Suprapubic skin (tissue), 3 donors: ENCODE data around the gene TNXB.

ENCODE experiments used
- POLR2AphosphoS5 ChIP-seq, 3 donors: sonication (generic); formaldehyde crosslinking; IDR thresholded peaks; one replicate each; pipeline ENCODE4 v1.6.1; 2017; ENCODE audit warnings: antibody characterized with exemption in 3 of 3
- TF ChIP-seq, protein P1 (sequence below), 2 donors: fragments of 200-600 bp in 1 of 2; fragments of 450-650 bp in 1 of 2; sonication (generic) in 1 of 2; IDR thresholded peaks; one replicate each; pipeline ENCODE4 v1.5.1; 2016 to 2019; ENCODE audit warnings: antibody characterized with exemption in 2 of 2, mild to moderate bottlenecking in 1 of 2, moderate library complexity in 1 of 2

DNA sequence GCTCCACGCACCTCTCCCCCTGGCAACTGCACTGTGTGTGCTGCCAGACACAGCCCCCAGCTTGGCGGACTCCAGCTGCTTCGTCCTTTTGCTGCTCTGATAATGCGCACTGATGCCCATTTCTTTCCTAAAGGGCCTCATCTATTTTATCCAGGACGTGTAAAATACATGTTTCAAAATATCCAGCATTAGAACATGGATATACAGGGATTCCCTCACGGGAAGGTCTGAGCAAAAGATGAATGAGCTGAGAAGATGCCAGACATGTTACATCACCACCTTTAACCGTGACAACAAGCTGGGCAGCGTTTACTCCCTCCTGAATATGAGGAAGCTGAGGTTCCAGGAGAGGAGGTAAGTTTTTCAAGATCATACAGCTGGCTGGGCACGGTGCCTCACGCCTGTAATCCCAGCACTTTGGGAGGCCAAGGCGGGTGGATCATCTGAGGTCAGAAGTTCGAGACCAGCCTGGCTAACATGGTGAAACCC is 32.8 kb downstream of the TNXB start:
- TF ChIP-seq, protein P1, sequence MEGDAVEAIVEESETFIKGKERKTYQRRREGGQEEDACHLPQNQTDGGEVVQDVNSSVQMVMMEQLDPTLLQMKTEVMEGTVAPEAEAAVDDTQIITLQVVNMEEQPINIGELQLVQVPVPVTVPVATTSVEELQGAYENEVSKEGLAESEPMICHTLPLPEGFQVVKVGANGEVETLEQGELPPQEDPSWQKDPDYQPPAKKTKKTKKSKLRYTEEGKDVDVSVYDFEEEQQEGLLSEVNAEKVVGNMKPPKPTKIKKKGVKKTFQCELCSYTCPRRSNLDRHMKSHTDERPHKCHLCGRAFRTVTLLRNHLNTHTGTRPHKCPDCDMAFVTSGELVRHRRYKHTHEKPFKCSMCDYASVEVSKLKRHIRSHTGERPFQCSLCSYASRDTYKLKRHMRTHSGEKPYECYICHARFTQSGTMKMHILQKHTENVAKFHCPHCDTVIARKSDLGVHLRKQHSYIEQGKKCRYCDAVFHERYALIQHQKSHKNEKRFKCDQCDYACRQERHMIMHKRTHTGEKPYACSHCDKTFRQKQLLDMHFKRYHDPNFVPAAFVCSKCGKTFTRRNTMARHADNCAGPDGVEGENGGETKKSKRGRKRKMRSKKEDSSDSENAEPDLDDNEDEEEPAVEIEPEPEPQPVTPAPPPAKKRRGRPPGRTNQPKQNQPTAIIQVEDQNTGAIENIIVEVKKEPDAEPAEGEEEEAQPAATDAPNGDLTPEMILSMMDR (IDR thresholded peaks at IDR 0.05) = no peak
- TF ChIP-seq POLR2AphosphoS5 (IDR thresholded peaks at IDR 0.05) = peak in 1 of 3 donors; percentile 62
